Measurements from ENCODE around the gene SLC25A12. TPM values are rescaled to one million over a fixed set of nuclear protein-coding genes. Genes with fewer than 3 reads are reported as not detected.
"Not testable (repeated sequence)": the region's sequence is repeated elsewhere in the genome, so short reads cannot be mapped to it uniquely, and the experiment has no call there.

SLC25A12 gene
- total and polyA plus RNA-seq, 12 donors, result 9.2 to 26.0 (median 21.0) TPM

GRCh38 chr2:171788316-171788993 lies 105.6 kb downstream of the SLC25A12 start:
- intact Hi-C loops (cut with DNase I), result no loop called here
- Histone ChIP-seq H3K27me3 (no peaks in the 10 kb centered on the region), H3K9me3 (replicated peaks in 1 of 3) (no peaks in the 10 kb centered on the region), H3K4me1 (replicated peaks in 1 of 2) (no peaks in the 10 kb centered on the region), H3K27ac (no peak overlapping the region), H3K4me3 (no peak overlapping the region), H3K36me3 (replicated peaks in 1 of 2) (peaks cover 0 to 54% of the 10 kb centered on the region in 2 donors)
- no peak for DNase-seq
- no peak for TF ChIP-seq POLR2A (IDR thresholded peaks at IDR 0.05)
- TF ChIP-seq, protein P1, sequence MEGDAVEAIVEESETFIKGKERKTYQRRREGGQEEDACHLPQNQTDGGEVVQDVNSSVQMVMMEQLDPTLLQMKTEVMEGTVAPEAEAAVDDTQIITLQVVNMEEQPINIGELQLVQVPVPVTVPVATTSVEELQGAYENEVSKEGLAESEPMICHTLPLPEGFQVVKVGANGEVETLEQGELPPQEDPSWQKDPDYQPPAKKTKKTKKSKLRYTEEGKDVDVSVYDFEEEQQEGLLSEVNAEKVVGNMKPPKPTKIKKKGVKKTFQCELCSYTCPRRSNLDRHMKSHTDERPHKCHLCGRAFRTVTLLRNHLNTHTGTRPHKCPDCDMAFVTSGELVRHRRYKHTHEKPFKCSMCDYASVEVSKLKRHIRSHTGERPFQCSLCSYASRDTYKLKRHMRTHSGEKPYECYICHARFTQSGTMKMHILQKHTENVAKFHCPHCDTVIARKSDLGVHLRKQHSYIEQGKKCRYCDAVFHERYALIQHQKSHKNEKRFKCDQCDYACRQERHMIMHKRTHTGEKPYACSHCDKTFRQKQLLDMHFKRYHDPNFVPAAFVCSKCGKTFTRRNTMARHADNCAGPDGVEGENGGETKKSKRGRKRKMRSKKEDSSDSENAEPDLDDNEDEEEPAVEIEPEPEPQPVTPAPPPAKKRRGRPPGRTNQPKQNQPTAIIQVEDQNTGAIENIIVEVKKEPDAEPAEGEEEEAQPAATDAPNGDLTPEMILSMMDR (IDR thresholded peaks at IDR 0.05), result no peak
- 80 to 85% (median 84%) methylated on average over 7 of the region's 7 CpGs for WGBS, 4 donors

GRCh38 chr2:171787333-171788072 lies 106.5 kb downstream of the SLC25A12 start:
- Histone ChIP-seq H3K36me3 (replicated peaks in 1 of 2) (peaks cover 0 to 44% of the 10 kb centered on the region in 2 donors), H3K27ac (no peak overlapping the region), H3K9me3 (replicated peaks in 1 of 3) (peaks cover 0 to 2% (median 0%) of the 10 kb centered on the region in 3 donors), H3K4me3 (no peak overlapping the region), H3K4me1 (replicated peaks in 1 of 2) (no peaks in the 10 kb centered on the region), H3K27me3 (no peaks in the 10 kb centered on the region)
- intact Hi-C loops (cut with DNase I), result no loop called here
- DNase-seq, result no peak
- 85 to 92% (median 87%) methylated on average over 11 of the region's 11 CpGs for WGBS, 4 donors
- TF ChIP-seq, protein P1 (IDR thresholded peaks at IDR 0.05), result no peak

DNA sequence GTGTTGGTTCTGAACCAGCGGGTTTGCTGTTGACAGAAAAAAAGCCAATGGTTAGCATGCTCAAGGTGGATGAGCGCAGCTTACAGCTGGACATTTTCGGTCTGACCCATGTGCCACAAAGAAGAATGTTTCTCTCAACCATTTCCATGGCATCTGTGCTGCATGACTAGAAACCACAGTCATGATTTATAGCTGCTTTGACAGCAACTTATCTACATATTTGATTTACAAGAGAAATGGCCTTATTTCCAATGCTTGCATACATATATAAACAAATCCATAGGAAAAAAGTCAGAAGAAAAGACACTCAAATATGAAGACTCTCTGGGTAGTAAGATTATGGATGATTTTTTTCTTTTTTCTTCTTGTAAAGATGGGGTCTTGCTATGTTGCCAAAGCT lies 108.6 kb downstream of the SLC25A12 start:
- TF ChIP-seq, protein P1 (IDR thresholded peaks at IDR 0.05), result no peak
- TF ChIP-seq POLR2A (IDR thresholded peaks at IDR 0.05), result no peak
- Histone ChIP-seq H3K36me3 (replicated peaks in 1 of 2) (peaks cover 0 to 34% of the 10 kb centered on the region in 2 donors), H3K4me1 (replicated peaks in 1 of 2) (no peaks in the 10 kb centered on the region), H3K27ac (no peak overlapping the region), H3K27me3 (no peaks in the 10 kb centered on the region), H3K9me3 (replicated peaks in 1 of 3) (peaks cover 0 to 8% (median 0%) of the 10 kb centered on the region in 3 donors), H3K4me3 (no peak overlapping the region)
- WGBS, 4 donors, result 74 to 100% (median 93%) methylated on average over 3 of the region's 3 CpGs
- intact Hi-C loops (cut with DNase I), result no loop called here
- DNase-seq, result no peak

GRCh38 chr2:171778515-171778914 lies 115.5 kb downstream of the SLC25A12 start:
- Histone ChIP-seq H3K4me3 (no peak overlapping the region), H3K9me3 (replicated peaks in 1 of 3) (peaks cover 0 to 14% (median 0%) of the 10 kb centered on the region in 3 donors), H3K4me1 (replicated peaks in 1 of 2) (no peaks in the 10 kb centered on the region), H3K36me3 (replicated peaks in 1 of 2) (no peaks in the 10 kb centered on the region), H3K27ac (no peak overlapping the region), H3K27me3 (no peaks in the 10 kb centered on the region)
- intact Hi-C loops (cut with DNase I), result no loop called here
- no peak for DNase-seq
- 92 to 98% (median 96%) methylated on average over 3 of the region's 3 CpGs for WGBS, 4 donors
- TF ChIP-seq, protein P1 (IDR thresholded peaks at IDR 0.05), result no peak
- TF ChIP-seq POLR2A (IDR thresholded peaks at IDR 0.05), result no peak

GRCh38 chr2:171774581-171774980 lies 119.5 kb downstream of the SLC25A12 start:
- H3K27me3 ChIP-seq; H3K4me3 ChIP-seq; H3K9me3 ChIP-seq (replicated peaks in 1 of 3); H3K4me1 ChIP-seq (replicated peaks in 1 of 2); intact Hi-C loops (cut with DNase I); DNase-seq; H3K36me3 ChIP-seq (replicated peaks in 1 of 2); H3K27ac ChIP-seq: not testable (repeated sequence)
- WGBS, 4 donors, result 90 to 98% (median 96%) methylated on average over 2 to 32 of the region's 35 CpGs

Data from adrenal gland (tissue), 12 donors.